Embryonic facial prominence (tissue), 1 donor: ENCODE measurements around the gene HLA-DRB5.
"Not testable (repeated sequence)": the region's sequence is repeated elsewhere in the genome, so short reads cannot be mapped to it uniquely, and the experiment has no call there.

Experiments
- DNase-seq: peaks from one replicate; pipeline ENCODE4 v3.0.0-alpha.2; 2016; ENCODE audit errors: extremely low spot score

The HLA-DRB5 gene

GRCh38 chr6:32529697-32530430, at the start of gene HLA-DRB5:
Gene HLA-DRB5, minus strand, starts transcription at chr6:32530287. Its CDS starts 63 bp downstream, at chr6:32530224.
- DNase-seq = no peak

GRCh38 chr6:32578962-32579361, 48.9 kb upstream of the HLA-DRB5 start:
- no peak for DNase-seq

- not testable (repeated sequence) for DNase-seq
These were observed 47.4 kb upstream of the HLA-DRB5 start for GRCh38 chr6:32577493-32577892.

GRCh38 chr6:32576250-32576649, 46.2 kb upstream of the HLA-DRB5 start:
- DNase-seq = no peak

- no peak for DNase-seq
These were observed 40.3 kb upstream of the HLA-DRB5 start for GRCh38 chr6:32570363-32570905.

- DNase-seq = no peak
These were observed 38.5 kb upstream of the HLA-DRB5 start for GRCh38 chr6:32568561-32568960.

- DNase-seq = no peak
These were observed 36.9 kb upstream of the HLA-DRB5 start for GRCh38 chr6:32566957-32567356.

- DNase-seq = no peak
These were observed 35.4 kb upstream of the HLA-DRB5 start for GRCh38 chr6:32565511-32565910.

GRCh38 chr6:32562940-32563339, 32.9 kb upstream of the HLA-DRB5 start:
- no peak for DNase-seq

GRCh38 chr6:32559747-32560146, 29.7 kb upstream of the HLA-DRB5 start:
- DNase-seq = no peak

GRCh38 chr6:32558426-32559057, 28.5 kb upstream of the HLA-DRB5 start:
- no peak for DNase-seq

- no peak for DNase-seq
These were observed 24.3 kb upstream of the HLA-DRB5 start for GRCh38 chr6:32554116-32554965.

- no peak for DNase-seq
These were observed 23.1 kb upstream of the HLA-DRB5 start for GRCh38 chr6:32553037-32553742.

- no peak for DNase-seq
These were observed 21.3 kb upstream of the HLA-DRB5 start for GRCh38 chr6:32551410-32551809.

- no peak for DNase-seq
These were observed 9.8 kb upstream of the HLA-DRB5 start for GRCh38 chr6:32539839-32540238.

- DNase-seq = not testable (repeated sequence)
These were observed 325 bp upstream of the HLA-DRB5 start for GRCh38 chr6:32530431-32530793.

- DNase-seq = no peak
These were observed 7.6 kb downstream of the HLA-DRB5 start for GRCh38 chr6:32522302-32523047.

- no peak for DNase-seq
These were observed 10.2 kb downstream of the HLA-DRB5 start for GRCh38 chr6:32519910-32520258.

- no peak for DNase-seq
These were observed 10.8 kb downstream of the HLA-DRB5 start for GRCh38 chr6:32519118-32519909.
